H9 (cell line): ENCODE results near the gene SLC7A9. TPM values are rescaled to one million over a fixed set of nuclear protein-coding genes. Genes with fewer than 3 reads are reported as not detected.

ENCODE experiments used
- DNase-seq: peaks from one replicate; pipeline ENCODE4 v3.0.0-alpha.2; 2017
- H2AFZ ChIP-seq: one replicate; pipeline ENCODE4 v1.6.1; 2013; ENCODE audit warnings: mild to moderate bottlenecking, low read length, control low read depth, moderate library complexity
- H2AK5ac ChIP-seq: 2 replicates; pipeline ENCODE4 v1.6.1; 2013; ENCODE audit warnings: low read length, control low read depth, mixed read lengths; ENCODE audit not compliant: insufficient read length
- H2BK120ac ChIP-seq: one replicate; pipeline ENCODE4 v1.6.1; 2013; ENCODE audit warnings: low read depth, mild to moderate bottlenecking, low read length, control low read depth, inconsistent platforms; ENCODE audit not compliant: poor library complexity, severe bottlenecking
- H2BK12ac ChIP-seq: 2 replicates; pipeline ENCODE4 v1.6.1; 2013; ENCODE audit warnings: low read length, control low read depth, mixed read lengths, low read depth; ENCODE audit not compliant: insufficient read length
- H2BK15ac ChIP-seq: 2 replicates; pipeline ENCODE4 v1.6.1; 2013; ENCODE audit warnings: low read depth, low read length, control low read depth
- H2BK20ac ChIP-seq: one replicate; pipeline ENCODE4 v1.6.1; 2013; ENCODE audit warnings: low read depth, mild to moderate bottlenecking, low read length, control low read depth, inconsistent platforms; ENCODE audit not compliant: poor library complexity, severe bottlenecking
- H2BK5ac ChIP-seq: 2 replicates; pipeline ENCODE4 v1.6.1; 2013; ENCODE audit warnings: low read length, control low read depth, mixed read lengths; ENCODE audit not compliant: insufficient read length
- H3K14ac ChIP-seq: 2 replicates; pipeline ENCODE4 v1.6.1; 2013; ENCODE audit warnings: low read length, control low read depth; ENCODE audit not compliant: insufficient read depth
- H3K18ac ChIP-seq: 2 replicates; pipeline ENCODE4 v1.6.1; 2013; ENCODE audit warnings: low read depth, mild to moderate bottlenecking, mixed read lengths, low read length, control low read depth; ENCODE audit not compliant: insufficient read length
- H3K23ac ChIP-seq: 2 replicates; pipeline ENCODE4 v1.6.1; 2013; ENCODE audit warnings: low read length, control low read depth, mixed read lengths, low read depth; ENCODE audit not compliant: insufficient read length
- H3K23me2 ChIP-seq: 2 replicates; pipeline ENCODE4 v1.6.1; 2013; ENCODE audit warnings: low read depth, mild to moderate bottlenecking, mixed read lengths, low read length, control low read depth; ENCODE audit not compliant: insufficient read length, poor library complexity, severe bottlenecking
- H3K27ac ChIP-seq: 2 replicates; pipeline ENCODE4 v1.5.1; 2013; ENCODE audit warnings: low read length, control low read depth, mixed read lengths, low read depth; ENCODE audit not compliant: insufficient read length
- H3K27me3 ChIP-seq: 2 replicates; pipeline ENCODE4 v1.6.1; 2013; ENCODE audit warnings: low read length, control low read depth, inconsistent platforms; ENCODE audit not compliant: insufficient read depth
- H3K4ac ChIP-seq: 2 replicates; pipeline ENCODE4 v1.6.1; 2013; ENCODE audit warnings: low read depth, mild to moderate bottlenecking, control low read depth, inconsistent platforms, low read length, moderate library complexity
- H3K4me1 ChIP-seq: 2 replicates; pipeline ENCODE4 v1.6.1; 2013; ENCODE audit warnings: low read length, control low read depth, inconsistent platforms; ENCODE audit not compliant: insufficient read depth
- H3K4me2 ChIP-seq: 2 replicates; pipeline ENCODE4 v1.6.1; 2013; ENCODE audit warnings: low read length, control low read depth, mixed read lengths; ENCODE audit not compliant: insufficient read length, insufficient read depth
- H3K56ac ChIP-seq: 2 replicates; pipeline ENCODE4 v1.6.1; 2013; ENCODE audit warnings: low read depth, mild to moderate bottlenecking, mixed read lengths, low read length, control low read depth; ENCODE audit not compliant: insufficient read length
- H3K79me1 ChIP-seq: 2 replicates; pipeline ENCODE4 v1.6.1; 2013; ENCODE audit warnings: low read depth, mild to moderate bottlenecking, moderate library complexity, low read length, control low read depth, inconsistent platforms; ENCODE audit not compliant: insufficient read depth, poor library complexity, severe bottlenecking
- H3K79me2 ChIP-seq: 2 replicates; pipeline ENCODE4 v1.6.1; 2013; ENCODE audit warnings: low read length, control low read depth, inconsistent platforms; ENCODE audit not compliant: insufficient read depth
- H3K9ac ChIP-seq: 2 replicates; pipeline ENCODE4 v1.6.1; 2013; ENCODE audit warnings: low read length, control low read depth, mixed read lengths; ENCODE audit not compliant: insufficient read length; ENCODE audit errors: extremely low read depth
- H3K9me3 ChIP-seq: one replicate; pipeline ENCODE4 v1.6.1; 2013; ENCODE audit warnings: low read depth, low read length, inconsistent platforms; ENCODE audit not compliant: control insufficient read depth
- H3T11ph ChIP-seq: one replicate; pipeline ENCODE4 v1.6.1; 2013; ENCODE audit warnings: mild to moderate bottlenecking, low read length, control low read depth, inconsistent platforms
- H4K20me1 ChIP-seq: one replicate; pipeline ENCODE4 v1.6.1; 2013; ENCODE audit not compliant: control insufficient read depth, insufficient read length, insufficient read depth
- H4K5ac ChIP-seq: 2 replicates; pipeline ENCODE4 v1.6.1; 2013; ENCODE audit warnings: low read depth, mild to moderate bottlenecking, mixed read lengths, low read length, control low read depth; ENCODE audit not compliant: insufficient read length
- H4K8ac ChIP-seq: replicated peaks from 2 replicates; pipeline ENCODE4 v1.6.1; 2013; ENCODE audit warnings: low read length, control low read depth, mixed read lengths, low read depth; ENCODE audit not compliant: insufficient read length
- H4K91ac ChIP-seq: 2 replicates; pipeline ENCODE4 v1.6.1; 2013; ENCODE audit warnings: low read depth, mild to moderate bottlenecking, moderate library complexity, mixed read lengths, low read length, control low read depth; ENCODE audit not compliant: insufficient read length
- H3K27ac Mint-ChIP-seq, 3 experiments: 2 replicates in 2 of 3; 3 replicates in 1 of 3; pipeline ENCODE4 v1.8.0; 2020 to 2021; ENCODE audit warnings: mixed read lengths in 3 of 3, mild to moderate bottlenecking in 1 of 3, moderate library complexity in 1 of 3
- H3K27me3 Mint-ChIP-seq: 2 replicates; pipeline ENCODE4 v1.8.0; 2021; ENCODE audit warnings: low read depth, mild to moderate bottlenecking, moderate library complexity, mixed read lengths
- H3K36me3 Mint-ChIP-seq, 3 experiments: 2 replicates in 2 of 3; 3 replicates in 1 of 3; pipeline ENCODE4 v1.8.0; 2020 to 2021; ENCODE audit warnings: low read depth in 3 of 3, mixed read lengths in 3 of 3; ENCODE audit not compliant: insufficient read depth in 1 of 3
- H3K4me1 Mint-ChIP-seq, 2 experiments: 2 replicates each; pipeline ENCODE4 v1.8.0; 2020; ENCODE audit warnings: mixed read lengths in 2 of 2
- H3K4me3 Mint-ChIP-seq, 2 experiments: 2 replicates in 1 of 2; 3 replicates in 1 of 2; pipeline ENCODE4 v1.8.0; 2020 to 2021; ENCODE audit warnings: mild to moderate bottlenecking in 2 of 2, mixed read lengths in 2 of 2, moderate library complexity in 1 of 2
- H3K9me3 Mint-ChIP-seq, 2 experiments: 2 replicates in 1 of 2; 3 replicates in 1 of 2; pipeline ENCODE4 v1.8.0; 2020; ENCODE audit warnings: mild to moderate bottlenecking in 2 of 2, mixed read lengths in 2 of 2, moderate library complexity in 1 of 2
- CTCF ChIP-seq: fragments of 200-600 bp; sonication (generic); conservative IDR thresholded peaks from 3 replicates; pipeline ENCODE4 v1.8.0; 2021; ENCODE audit warnings: antibody characterized with exemption, mild to moderate bottlenecking
- WGBS: extraction: QIAGEN DNeasy Blood & Tissue Kit; methylation state at CpG from one replicate; pipeline ENCODE4 v1.1.7; 2013; ENCODE audit warnings: missing lambda C conversion rate, low lambda C conversion rate, mixed read lengths; ENCODE audit not compliant: insufficient read length; ENCODE audit errors: extremely low coverage; 5-methylcytosine and 5-hydroxymethylcytosine counted together
- total RNA-seq: library from RNA; stranded (reverse); gene quantifications from 2 replicates; pipeline ENCODE4 v1.2.1, GENCODE V29; 2021

The SLC7A9 gene
- total RNA-seq, 1 experiment from 2014 or later = not detected

DNA sequence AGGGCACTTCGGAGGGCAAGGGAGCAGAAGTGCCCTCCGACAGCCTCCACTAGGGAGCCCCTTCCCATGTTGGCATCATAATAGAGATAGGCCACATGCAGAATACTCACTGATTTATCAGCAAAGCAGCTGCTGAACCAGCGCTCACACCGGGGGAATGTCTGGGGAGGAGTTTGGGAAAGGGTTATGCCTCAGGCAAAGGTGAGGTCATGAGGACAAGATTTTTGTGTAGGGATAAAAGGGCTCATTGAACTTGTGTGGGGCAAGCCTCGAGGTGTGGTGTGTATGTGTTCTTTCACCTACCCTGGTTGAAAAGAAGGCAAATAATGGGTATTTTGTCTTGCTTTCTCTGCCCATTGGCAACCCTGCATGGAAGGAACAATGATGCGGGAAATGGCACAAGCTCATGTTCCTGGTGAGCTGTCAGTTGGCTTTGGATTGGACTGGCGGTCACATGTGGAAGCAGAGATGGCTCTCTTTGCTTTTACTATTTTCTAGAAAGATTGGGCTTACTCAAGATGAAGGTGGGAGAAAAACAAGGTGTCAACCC is 39.1 kb upstream of the SLC7A9 start:
- H3K27ac ChIP-seq = no peak overlapping the region
- H3K4me1 ChIP-seq = no peaks in the 10 kb centered on the region
- no peak overlapping the region for H3K4ac ChIP-seq
- H3K79me2 ChIP-seq = no peaks in the 10 kb centered on the region
- no peak overlapping the region for H3K23ac ChIP-seq
- no peak overlapping the region for H2BK20ac ChIP-seq
- no peaks in the 10 kb centered on the region for H3K23me2 ChIP-seq
- H3K36me3 Mint-ChIP-seq = peaks cover 0 to 4% (median 0%) of the 10 kb centered on the region in 3 experiments; a peak in 2 of 7 replicates
- no peaks in the 10 kb centered on the region for H3K79me1 ChIP-seq
- no peak overlapping the region for H2BK12ac ChIP-seq
- H3K4me2 ChIP-seq = no peak overlapping the region
- H2AK5ac ChIP-seq = no peak overlapping the region
- H3T11ph ChIP-seq = no peak overlapping the region
- no peak overlapping the region for H4K5ac ChIP-seq
- H2AFZ ChIP-seq = no peak overlapping the region
- H2BK15ac ChIP-seq = no peak overlapping the region
- no peak overlapping the region for H4K91ac ChIP-seq
- H4K8ac ChIP-seq = no peak overlapping the region
- no peak overlapping the region for H3K14ac ChIP-seq
- no peak for TF ChIP-seq CTCF
- DNase-seq = no peak
- WGBS = no CpG with 5 or more reads among the region's 7 CpGs
- H2BK5ac ChIP-seq = no peak overlapping the region
- no peaks in the 10 kb centered on the region for H3K9me3 Mint-ChIP-seq
- no peaks in the 10 kb centered on the region for H4K20me1 ChIP-seq
- H3K9ac ChIP-seq = no peak overlapping the region
- no peaks in the 10 kb centered on the region for H3K4me1 Mint-ChIP-seq
- peak overlapping the region in 2 of 3 experiments; percentile 6 to 80; a peak in 3 of 7 replicates for H3K27ac Mint-ChIP-seq
- H3K9me3 ChIP-seq = no peaks in the 10 kb centered on the region
- H3K56ac ChIP-seq = no peak overlapping the region
- H3K4me3 Mint-ChIP-seq = no peak overlapping the region
- no peaks in the 10 kb centered on the region for H3K27me3 ChIP-seq
- no peak overlapping the region for H3K18ac ChIP-seq
- H2BK120ac ChIP-seq = no peak overlapping the region
- H3K27me3 Mint-ChIP-seq = no peaks in the 10 kb centered on the region
